ENCODE data around the gene SERPINB8.
A peak's percentile ranks its signal among the peaks of the same experiment; 100 is the strongest.
"Not testable (repeated sequence)": the region's sequence is repeated elsewhere in the genome, so short reads cannot be mapped to it uniquely, and the experiment has no call there.

The SERPINB8 gene, protein sequence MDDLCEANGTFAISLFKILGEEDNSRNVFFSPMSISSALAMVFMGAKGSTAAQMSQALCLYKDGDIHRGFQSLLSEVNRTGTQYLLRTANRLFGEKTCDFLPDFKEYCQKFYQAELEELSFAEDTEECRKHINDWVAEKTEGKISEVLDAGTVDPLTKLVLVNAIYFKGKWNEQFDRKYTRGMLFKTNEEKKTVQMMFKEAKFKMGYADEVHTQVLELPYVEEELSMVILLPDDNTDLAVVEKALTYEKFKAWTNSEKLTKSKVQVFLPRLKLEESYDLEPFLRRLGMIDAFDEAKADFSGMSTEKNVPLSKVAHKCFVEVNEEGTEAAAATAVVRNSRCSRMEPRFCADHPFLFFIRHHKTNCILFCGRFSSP

DNA sequence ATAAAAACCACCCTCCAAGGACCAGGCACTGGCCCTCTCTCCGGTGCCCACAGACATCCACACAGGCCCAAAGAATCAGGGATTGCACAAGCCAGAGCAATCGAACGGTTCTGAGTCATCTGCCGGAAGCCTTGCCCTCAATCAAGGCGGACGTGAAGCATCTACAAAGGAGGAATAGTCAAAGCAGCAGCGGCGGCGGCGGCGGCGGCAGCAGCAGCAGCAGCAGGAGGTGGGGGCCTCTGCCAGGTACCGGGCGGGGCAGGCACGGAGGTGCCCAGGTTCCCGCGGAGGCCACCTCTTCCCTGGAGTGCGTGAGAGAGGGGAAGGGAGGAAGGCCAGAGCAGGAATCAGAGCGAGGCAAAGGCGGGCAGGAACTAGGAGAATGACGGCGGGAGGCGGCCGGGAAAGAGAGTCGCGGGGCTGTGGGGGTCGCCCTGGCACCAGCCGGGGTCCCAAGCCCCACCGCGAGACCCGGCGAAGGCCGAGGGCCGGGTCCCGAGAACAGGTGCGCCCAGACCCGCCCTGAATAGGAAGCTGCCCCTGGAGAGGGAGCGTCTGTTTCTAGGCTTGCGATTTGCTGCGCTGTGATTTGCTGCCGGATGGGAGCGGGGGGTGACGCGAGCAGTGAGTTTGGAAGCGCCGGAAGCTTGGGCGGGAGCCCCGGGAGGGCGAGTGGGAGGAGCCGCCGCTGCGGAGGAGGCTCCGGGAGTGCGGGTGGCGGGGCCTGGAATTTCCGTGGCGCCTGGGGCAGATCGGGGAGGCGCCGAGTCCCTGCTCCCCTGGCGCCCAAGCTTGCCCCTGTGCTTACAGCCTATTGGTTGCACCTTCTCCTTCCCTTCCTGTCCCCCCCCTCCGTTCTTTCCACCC, at the start of gene SERPINB8:
SERPINB8 (plus strand) TSS at position 140 of the 867 bp plus-strand sequence. CDS start 8,228 bp downstream, outside the sequence.
- no peak for FAIRE-seq

DNA sequence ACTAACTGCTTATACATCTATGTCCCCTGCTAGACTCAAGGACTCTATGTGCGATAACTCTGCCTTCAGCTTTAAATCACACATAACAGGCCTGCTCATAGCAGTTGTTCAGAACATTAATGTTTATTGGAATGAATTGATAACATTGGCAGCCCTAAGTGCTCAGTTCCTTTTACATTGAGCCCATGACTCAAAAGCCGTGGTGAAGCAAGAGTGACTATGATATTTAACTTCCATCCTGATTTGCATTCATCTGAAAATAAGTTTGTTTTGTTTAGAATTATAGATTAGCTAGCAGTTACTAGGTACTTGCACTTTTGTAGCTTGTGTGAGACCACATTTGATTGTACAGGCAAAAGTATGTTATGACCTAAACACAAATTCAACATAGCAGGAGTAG, 47.8 kb upstream of the SERPINB8 start:
- FAIRE-seq, result no peak

DNA sequence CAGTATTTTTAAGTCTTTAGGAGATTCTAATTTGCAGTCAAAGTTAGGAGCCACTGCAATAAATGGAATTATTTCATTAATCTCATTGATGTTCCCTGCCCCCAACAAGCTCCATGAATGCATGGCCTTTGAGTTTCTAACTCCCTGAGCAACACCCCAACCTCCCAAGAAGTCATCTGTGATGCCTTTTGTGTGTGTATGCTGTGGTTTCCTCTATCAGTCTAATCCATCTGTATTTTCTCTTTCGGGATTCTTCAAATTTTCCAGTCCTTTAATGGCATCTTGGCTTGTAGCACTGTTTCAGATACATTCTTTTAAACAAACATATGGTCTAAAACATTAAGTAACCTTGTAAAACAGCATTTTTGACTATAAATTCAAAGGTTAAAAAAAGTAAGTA, 45.3 kb upstream of the SERPINB8 start:
- no peak for FAIRE-seq

DNA sequence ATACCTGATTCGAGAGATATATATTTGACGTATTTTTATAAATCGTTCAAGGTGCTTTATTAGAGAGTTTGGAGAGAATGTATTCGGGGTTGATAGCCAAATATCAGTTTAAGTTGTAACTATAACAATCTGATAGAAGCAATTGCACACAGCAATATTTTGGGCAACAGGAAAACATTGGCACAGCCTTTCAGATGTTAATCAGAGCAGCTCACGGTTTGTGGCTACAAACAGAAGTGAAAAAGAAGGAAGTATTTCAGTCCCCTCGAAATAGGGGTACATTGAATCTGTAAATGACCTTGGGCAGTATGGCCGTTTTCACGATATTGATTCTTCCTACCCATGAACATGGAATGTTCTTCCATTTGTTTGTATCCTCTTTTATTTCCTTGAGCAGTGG, 41.5 kb upstream of the SERPINB8 start:
- FAIRE-seq, result no peak

DNA sequence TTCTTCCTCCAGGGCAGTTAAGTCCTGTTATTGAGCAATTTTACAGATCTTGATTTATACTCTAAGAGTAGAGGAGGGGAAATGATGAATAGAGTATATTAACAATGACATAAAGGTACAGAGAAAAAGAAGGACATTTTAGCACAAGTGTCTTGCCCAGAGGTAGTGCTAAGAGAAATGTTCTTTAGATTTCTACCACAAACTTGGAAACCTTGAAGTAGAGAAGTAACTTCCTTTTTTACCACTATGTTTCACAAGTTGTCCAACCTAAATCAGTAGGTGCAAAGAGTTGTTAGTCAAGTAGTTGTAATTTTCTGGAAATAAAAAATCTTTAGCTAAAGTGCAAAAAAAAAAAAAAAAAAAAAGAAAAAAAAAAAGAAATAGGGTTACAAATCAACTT, 40.5 kb upstream of the SERPINB8 start:
- not testable (repeated sequence) for FAIRE-seq

DNA sequence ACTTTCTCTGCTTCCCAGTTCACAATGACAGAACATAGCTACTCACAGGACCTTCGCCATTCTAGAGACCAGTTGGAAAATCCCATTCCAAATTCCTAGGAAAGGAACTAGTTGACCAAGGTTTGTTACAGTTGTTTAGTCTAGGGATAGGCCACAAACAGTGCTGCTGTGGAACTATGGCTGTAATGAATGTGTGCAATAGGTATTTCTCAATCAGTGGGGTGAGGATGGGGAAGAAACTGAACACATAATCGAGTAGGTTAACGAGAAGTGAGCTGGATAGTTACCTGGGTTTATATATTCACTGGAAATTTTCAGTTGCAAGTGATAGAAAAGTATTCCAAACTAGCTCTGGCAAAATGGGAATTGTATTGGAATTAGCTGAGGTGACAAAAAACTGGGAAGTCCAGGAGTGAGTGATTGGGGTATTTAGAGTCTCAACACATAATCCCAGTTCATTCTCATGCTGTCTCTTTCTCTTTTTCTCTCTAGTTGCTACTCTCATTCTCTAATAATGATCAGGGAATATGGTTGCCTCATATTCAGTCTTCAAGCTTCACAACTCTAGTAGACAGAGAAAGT, 39.0 kb upstream of the SERPINB8 start:
- no peak for FAIRE-seq

DNA sequence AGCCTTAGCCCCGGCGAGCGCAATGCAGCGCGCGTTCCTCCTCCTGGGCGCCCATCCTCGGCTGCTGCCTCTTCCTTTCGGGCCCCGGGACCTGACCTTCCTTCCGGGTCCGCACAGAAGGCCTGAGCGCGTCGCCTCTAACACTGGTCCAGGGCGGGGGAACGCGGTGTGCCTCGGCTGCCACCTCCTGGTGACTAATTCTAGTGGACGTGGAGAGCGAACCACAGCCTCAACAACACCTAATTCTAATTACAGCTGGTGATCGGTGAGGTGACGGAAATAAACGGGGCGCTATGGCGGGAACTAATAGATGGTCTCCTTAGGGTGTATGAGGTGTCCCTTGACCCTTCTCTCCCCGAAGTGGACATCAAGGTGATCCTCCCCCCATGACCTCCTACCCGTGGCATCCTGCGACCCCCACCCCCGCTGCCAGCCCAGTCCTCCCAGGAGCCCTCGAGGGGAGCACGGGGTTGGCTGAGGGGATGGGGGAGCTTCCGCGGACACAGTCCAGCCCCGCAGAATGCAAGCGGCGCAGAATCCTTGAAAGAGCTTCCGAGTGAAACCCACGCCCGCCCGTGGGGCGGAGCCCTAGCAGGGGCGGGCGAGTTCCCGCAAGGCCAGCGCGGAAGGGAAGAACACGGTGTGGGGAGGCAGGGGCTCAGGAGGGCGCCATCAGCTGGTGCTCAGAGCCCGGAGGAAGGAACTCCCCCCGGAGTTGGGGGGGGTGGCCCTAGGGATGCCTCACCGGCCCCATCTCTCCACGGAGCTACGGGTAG, 33.5 kb upstream of the SERPINB8 start:
- FAIRE-seq, result no peak

DNA sequence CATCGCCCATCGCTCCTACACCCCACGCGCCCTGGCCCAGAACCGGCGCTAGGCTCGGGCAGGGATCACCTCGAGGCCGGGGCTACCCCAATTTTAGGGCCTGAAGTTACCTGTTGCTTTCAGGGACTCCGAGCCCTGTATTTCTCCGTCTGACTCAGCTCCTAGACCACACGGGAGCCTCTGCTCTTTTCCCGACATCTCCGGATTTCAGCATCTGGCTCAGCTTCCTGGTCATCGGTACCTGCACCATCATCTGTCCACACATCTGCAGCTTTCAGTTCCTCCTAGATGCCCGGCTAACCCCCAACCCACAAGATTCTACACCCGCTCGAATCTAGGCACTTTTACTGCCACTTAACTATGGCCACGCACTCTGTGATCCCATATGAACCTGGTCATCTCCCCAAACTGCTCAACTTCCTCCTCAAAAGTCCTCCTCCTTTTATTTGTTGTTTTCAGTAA, 32.9 kb upstream of the SERPINB8 start:
- FAIRE-seq, result no peak

DNA sequence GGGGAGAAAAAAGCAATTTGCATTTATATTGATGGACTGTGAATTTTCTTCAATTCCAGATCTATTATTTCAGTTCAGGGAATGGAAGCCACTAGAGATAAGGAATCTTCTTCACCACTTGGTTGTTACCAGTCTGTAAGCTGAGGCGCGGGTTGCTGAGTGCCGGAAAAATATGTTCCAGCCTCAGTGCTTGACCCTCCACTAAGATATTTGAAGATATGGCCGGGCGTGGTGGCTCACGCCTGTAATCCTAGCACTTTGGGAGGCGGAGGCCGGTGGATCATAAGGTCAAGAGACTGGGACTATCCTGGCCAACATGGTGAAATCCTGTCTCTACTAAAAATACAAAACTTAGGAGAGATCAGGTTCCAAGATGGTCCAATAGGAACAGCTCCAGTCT, 29.9 kb upstream of the SERPINB8 start:
- FAIRE-seq, result no peak

DNA sequence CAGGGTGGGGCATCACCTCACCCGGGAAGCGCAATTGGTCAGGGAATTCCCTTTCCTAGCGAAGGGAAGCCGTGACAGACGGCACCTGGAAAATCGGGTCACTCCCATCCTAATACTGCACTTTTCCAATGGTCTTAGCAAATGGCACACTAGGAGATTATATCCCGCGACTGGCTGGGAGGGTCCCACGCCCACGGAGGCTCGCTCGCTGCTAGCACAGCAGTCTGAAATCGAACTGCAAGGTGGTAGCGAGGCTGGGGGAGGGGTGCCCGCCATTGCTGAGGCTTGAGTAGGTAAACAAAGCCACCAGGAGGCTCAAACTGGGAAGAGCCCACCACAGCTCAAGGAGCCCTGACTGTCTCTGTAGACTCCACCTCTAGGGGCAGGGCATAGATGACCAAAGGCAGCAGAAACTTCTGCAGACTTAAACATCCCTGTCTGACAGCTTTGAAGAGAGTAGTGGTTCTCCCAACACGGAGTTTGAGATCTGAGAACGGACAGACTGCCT, 29.3 kb upstream of the SERPINB8 start:
- FAIRE-seq, result not testable (repeated sequence)

DNA sequence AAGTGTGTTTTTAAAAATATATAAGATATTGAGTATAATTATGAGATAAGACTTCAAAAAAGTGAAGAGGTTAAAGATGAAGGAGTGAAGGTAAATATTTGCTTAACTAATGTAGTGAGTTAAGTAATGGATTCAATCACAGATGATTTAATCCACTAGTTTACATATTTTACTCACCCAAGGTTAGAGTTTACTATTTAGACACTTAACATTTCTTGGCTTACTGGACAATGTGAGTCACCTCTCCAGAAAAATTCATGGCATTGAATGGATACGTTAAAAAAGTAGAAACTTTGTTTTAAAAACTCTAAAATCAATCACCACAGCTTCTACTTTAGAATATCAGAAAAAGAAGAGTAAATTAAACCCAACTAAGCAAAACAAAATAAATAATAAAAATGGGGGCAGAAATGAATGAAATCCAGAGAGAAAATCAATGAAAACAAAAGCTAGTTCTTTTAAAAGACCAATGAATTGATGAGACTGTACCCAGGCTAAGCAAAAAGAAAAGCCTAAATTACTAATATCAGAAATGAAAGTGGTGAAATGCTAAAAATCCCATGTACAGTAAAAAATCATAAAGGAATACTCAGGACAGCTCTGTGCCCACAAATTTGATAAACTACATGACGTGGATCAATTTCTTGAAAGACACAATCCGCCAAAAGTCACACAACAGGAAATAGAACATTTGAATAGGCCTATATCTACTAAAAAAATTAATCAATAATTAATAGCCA, 22.7 kb upstream of the SERPINB8 start:
- FAIRE-seq, result no peak

DNA sequence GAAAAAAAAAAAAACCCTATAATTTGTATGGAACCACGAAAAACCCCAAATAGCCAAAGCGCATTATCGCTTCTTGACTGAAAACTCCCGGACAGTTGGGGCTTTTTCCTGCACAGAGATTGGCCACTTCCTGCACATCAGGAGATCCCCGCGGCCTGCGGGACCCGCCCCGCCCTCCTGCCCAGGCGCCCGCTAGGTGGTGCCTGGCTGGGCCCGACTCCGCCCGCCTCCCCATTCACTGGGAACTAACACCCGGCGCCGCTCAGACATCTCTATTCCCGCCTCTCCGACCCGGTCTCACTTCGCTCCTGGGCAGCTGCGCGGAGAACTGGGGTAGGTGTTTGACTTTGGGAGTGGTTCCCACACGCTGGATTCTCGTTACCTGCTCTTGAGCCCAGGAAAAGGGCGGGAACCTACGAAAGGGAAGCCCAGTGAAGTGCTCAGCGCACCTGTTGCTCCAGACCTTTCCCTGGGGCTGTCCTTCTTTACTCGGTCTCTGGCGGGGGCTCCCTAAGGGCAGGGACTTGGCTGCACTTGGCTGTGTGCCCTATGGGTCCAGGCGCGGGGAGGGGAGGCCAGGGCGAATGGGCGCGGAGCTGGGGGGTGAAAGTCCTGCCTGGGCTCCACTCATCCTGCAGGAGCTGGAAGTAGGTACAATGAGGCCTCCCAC, 20.7 kb upstream of the SERPINB8 start, which contains the start of gene HMSD:
HMSD (plus strand) TSS at position 234 of the 670 bp plus-strand sequence. CDS start 4,155 bp downstream, outside the sequence.
- no peak for FAIRE-seq

DNA sequence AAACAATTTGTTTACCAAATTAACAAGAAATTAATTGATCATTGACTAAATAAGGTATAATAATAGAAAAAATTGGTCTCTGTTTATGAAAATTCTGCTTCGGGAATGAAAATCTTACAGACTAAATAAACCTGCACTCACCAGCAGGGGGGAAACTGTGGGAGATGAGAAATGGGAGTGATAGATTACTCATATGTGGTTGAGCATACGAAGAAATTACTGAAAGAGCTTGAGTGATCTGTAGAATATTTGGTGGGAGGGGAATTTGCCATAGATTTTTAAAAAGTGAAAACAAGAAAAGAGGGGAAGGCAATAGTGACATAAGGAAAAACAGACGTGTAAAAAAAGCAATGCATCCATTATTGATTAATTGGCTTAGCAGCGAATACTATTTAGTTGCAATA, 18.6 kb upstream of the SERPINB8 start:
- FAIRE-seq, result no peak

DNA sequence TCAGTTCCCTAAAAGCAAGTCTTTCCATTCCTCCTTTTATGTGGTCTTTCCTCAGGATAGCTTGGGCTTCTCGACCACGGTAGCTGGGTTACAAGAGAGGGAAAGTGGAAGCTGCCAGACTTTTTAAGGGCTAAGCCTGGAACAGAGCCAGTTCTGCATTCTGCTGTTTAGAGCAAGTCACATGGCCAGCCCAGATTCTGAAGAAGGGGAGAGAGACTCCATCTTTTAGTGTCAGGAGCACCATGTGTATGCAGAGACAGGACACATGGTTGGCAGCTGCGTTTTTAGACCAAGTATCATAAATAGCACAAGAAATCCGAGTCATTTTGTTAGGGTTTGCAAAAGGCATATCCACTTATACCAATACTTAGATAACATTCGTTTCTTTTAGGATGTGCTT, 16.1 kb upstream of the SERPINB8 start:
- no peak for FAIRE-seq

DNA sequence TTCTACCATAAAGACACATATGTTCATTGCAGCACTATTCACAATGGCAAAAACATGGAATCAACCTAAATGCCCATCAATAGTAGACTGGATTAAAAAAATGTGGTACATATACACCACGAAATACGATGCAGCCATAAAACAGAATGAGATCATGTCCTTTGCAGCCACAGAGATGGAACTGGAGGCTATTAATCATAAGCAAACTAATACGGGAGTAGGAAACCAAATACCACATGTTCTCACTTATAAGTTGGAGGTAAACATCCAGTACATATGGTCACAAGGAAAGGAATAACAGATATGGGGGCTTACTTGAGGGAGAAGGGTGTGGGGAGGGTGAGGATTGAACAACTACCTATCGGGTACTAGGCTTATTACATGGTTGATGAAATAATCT, 13.1 kb upstream of the SERPINB8 start:
- FAIRE-seq, result no peak

DNA sequence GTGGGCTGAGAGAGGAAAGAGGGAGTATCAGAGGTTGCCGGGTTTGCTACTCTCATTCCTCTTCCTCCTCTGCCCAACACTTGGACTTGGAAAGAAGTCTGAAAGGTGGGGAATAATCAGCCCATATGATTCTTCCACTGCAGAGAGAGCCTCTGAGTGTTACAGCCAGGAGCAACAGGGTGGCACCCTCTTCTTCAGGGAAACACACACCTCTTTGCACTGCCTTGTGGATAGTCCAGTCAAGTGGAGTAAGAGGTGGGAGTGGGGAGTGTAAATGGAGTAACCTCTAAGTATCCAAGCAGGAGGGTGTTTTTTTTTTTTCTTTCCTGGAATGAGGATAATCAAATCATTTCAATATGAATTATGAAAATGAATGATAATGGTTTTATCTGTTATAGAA, 9.0 kb upstream of the SERPINB8 start:
- no peak for FAIRE-seq

DNA sequence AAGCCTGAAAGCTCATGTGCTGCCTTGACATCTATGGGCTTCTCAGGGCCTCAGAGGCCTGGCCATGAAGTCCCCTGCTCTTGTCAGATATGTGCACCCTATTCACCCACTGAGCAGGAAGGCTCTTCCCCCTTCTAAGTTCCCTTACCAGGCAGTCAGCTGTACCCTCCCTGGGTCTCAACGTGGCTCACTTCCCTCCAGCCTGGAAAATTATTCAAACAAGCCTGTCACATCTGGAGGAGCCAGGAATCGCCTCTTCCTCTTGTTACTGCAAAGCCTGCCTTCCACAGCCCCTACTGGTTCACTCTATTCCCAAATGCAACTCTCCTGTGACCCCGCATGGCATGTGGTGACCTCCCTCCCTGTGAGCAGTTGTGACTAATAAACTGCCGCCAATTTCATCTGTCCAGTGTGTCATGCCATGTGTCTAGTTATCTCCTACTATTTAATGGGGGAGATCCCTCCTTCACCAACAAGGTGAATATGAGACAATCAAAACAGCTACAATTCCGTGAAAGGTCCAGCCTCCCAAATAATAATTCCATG, 8.4 kb upstream of the SERPINB8 start:
- FAIRE-seq, result no peak

DNA sequence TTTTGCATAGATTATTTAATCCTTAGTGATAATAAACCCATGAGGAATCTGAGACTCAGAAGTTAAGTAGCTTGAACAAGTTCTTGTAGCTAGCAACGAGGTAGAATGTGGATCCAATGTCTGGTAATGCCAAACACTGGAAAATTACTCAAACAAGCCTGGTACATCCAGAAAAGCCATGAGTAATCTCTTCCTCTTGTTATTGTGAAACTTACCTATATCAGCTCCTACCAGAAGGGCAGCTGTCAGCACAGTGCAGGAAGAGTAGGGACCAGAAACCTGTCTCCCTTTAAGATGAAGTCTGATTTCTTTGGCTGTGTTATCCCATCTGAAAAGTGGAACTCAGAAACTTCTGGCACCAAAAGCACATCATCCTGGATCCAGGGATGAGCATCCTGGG, 7.7 kb upstream of the SERPINB8 start:
- FAIRE-seq, result no peak

DNA sequence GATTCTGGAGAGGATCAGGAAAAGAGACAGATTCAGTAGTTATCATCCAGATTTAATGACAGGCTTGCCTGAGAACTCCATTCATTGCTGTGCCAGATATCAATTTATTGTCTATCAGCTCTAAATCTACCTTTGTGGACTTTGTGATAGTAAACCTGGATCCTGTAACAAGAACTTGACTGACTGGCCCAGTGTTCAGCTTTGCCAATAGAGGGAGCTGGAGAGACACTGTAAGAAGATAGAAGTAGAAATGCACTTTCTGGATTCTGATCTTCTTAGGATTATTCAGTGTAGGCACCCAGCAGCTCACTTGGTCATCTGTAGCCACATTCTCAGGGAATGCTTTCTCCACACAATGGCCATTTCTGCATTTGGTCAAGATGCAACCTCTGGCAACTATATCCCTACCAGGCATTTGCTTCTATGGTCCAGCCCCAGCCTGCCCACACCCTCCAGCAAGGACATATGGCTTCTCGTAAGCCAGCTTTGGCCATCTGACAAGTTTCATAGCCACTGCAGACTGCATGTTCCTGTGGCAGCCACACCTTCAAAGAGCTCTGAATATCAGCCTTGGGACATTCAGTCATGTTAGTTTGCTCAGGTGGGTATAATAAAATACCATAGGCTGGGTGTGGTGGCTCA, 6.1 kb upstream of the SERPINB8 start:
- peak; percentile 55 for FAIRE-seq

DNA sequence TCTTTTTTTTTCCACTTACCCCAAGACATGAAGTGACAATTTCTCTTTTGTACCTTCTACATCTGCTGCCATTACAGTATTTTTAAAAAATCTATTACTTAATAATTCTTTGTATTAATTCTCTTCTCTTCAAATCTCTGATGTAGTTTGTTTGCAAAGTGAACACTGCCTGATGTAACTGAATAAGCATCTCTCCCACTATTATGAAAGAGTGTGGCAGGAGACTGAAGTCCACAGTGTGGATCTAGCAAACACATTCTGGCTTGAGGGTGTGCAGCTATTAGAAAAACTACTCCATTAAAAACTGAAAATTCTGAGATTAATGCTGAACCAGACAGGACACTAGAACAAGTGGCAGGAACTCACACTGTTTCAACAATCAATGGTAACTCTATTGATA, 5.0 kb upstream of the SERPINB8 start:
- FAIRE-seq, result no peak
